GM19395 (cell line): ENCODE measurements around the gene GSK3B.
A peak's percentile ranks its signal among the peaks of the same experiment; 100 is the strongest.
"Not testable (repeated sequence)": the region's sequence is repeated elsewhere in the genome, so short reads cannot be mapped to it uniquely, and the experiment has no call there.

Experiments used
- ATAC-seq: cut with Tn5 transposase; IDR thresholded peaks from one replicate; pipeline ENCODE4 v1.9.1; 2021; ENCODE audit warnings: mild to moderate bottlenecking, moderate library complexity; ENCODE audit not compliant: unreplicated experiment

Gene GSK3B

DNA sequence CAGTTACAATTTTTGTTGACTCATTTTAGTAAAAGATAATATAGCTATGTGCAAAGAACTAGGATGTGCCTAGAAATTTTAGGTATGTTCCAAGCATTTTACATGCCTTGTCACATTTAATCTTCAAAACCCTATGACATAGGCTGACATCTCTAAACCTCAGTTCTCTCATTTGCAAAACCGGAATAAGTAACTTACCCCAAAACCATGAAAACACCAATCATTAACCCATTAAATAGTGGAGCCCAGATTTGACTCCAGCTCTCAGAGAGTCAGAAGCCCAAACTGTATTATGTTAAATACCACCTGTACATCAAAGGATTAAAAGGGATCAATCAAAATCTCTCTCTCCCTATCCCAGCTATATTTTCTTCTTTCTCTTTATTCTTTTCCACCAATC is 36.6 kb downstream of the GSK3B start:
- ATAC-seq, result peak; percentile 66

DNA sequence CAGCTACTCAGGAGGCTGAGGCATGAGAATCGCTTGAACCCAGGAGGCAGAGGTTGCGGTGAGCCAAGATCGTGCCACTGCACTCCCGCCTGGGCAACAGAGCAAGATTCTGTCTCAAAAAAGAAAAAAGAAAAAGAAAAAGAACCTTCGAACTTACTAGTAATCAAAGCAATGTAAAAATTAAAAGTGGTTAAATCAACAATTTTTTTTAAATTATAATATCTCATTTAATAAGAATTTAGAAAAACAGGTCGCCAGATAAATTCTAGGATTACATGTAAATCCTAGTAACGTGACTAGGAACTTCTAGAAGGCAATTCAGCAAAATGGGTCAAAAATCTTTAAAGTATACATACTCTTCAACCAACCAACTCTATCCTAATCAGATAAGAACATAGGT is 37.2 kb downstream of the GSK3B start:
- ATAC-seq, result no peak

DNA sequence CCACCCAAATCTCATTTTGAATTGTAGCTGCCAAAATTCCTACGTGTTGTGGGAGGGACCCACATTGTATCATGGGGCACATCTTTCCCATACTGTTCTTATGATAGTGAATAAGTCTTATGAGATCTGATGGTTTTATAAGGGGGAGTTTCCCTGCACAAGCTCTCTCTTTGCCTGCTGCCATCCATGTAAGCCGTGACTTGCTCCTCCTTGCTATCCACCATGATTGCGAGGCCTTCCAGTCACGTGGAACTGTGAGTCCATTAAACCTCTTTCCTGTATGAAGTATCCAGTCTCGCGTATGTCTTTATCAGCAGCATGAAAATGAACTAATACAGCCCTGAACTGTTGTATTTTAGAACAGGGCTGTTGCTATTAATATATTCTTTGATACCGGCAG is 40.6 kb downstream of the GSK3B start:
- ATAC-seq, result not testable (repeated sequence)

DNA sequence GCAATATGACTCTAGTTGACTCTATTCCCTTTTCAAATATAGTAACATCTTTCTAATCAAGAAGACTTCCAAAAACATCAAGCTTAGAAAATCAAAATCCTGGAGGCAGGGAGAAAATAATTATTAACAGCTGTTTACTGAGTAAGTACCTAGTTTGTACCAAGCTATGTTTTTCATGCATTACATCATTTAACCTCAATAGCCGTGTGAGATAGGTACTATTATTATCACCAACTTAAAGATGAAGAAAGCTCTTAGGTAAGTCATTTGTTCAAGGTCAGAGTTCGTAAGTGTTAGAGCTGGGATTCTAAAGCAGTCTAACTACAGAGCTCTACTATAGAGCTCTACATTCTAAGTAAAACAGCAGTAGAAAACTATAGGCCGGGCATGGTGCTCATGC is 41.6 kb downstream of the GSK3B start:
- peak; percentile 37 for ATAC-seq

DNA sequence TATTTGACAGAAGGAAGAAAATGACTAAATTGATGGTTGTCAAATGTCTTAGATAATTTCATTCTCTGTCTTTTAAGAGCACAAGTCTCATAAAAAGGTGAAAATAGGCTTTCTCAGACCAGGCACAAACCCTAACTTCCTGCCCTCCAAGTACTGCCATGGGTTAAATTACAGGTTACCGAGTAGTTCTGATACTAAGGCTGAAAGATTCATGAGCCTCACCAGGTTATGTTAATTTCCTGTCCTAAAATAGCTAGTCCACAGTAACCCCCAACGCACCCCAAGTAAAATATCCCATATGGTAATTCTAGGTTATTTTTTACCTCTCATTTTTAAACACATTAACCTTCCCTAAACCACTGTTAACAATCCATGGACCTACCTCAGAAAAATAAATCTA is 42.0 kb downstream of the GSK3B start:
- peak; percentile 87 for ATAC-seq

DNA sequence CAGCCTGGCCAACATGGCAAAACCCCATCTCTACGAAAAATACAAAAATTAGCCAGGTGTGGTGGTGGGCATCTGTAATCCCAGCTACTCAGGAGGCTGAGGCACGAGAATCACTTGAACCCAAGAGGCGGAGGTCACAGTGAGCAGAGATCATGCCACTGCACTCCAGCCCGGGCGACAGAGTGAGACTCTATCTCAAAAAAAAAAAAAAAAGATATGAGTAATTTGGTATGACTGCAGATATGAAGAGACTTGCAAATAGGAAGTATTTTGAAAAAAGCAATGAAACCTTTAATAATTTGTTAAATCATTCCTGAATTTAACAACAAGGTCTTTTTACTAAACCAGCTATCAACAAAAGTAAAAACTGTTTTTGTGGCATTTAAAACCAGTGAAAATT is 42.7 kb downstream of the GSK3B start:
- ATAC-seq, result not testable (repeated sequence)

DNA sequence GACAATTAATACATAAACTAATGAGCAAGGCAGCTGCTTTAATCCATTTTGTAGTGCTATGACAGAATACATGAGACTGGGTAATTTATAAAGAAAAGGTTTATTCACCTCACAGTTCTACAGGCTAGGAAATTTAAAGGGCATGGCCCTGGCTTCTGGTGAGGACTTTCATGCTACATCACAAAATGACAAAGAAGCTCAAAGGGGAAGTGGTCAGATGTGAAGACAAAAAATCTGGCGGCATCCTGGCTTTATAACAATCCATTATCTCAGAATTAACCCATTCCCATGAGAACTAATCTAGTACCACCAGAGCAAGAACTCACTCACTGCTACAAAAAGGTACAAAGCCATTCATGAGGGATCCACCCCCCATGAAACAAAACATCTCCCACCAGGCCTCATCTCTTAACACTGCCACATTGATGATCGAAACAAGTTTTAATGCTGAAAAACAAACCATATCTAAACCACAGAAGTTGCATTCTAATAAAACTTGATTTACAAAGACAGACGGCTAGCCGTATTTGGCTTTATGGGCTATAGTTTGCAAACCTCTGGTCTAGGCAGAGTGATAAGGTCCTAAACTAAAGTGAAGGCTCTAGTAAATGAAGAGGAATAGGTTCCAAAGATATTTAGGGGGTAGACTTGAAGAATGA is 44.2 kb downstream of the GSK3B start:
- ATAC-seq, result no peak

DNA sequence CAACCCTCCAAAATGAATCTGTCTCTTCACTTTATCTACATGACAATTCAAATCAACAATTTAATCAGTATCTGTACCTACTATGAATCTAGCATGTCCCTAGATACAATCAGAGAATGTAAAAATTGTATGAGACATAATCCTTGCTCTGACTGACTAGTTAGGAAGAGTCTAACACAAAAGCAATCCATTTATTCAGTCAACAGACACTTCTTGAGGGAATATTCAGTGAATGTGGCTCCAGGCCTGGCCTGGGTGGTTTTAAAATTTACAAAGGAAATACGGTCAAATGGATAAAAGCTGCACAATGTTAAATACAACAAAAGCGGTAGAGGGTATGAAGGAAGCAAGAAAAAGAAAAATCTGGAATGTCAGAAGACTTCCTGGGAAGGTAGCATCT is 45.2 kb downstream of the GSK3B start:
- no peak for ATAC-seq

DNA sequence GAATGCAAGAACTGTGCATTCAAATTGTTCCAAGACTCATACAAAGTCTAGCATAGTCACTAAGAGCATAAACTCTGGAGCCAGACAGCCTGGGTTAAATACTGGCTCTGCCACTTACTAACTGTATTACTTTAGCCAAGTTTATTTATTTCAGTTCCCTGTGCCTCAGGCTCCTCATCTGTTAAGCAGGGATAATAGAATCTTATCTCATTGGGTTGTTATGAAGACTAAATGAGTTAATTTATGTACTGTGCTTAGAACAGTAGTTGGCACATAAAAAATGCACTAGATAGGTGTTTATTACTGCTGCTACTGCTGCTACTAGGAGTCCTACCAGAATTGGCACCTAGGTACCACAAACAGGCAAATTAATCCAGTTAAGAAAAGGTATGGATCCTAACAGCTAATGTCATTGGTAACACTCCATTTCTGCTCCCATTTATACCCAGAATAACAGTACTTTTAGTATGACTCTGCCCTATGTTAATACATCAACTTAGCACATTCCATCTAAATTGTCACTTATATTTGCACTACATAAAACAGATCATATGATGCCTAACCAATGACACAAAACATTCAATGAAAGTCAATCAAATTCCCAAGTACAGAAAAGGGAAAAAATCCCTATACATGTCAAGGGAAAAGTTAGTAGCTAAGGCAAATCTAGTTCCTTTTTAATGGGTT is 45.7 kb downstream of the GSK3B start:
- ATAC-seq, result no peak

DNA sequence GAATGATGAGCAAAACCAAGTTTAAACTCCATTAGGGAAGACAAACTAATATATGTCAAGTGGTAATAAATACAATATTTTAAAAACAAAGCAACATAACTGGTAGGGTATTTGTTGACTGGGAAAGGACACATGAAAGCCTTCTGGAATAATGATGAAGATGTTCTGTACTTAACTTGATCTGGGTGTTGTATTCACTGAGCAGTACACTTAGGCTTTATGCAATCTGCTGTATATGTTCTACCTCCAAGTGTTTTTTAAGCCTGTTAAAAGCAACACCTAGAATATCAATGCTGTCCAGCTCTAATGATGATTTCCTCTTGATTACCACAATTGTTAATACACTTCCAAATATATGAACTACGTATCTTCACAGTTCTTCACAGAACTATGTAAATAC is 46.6 kb downstream of the GSK3B start:
- no peak for ATAC-seq

DNA sequence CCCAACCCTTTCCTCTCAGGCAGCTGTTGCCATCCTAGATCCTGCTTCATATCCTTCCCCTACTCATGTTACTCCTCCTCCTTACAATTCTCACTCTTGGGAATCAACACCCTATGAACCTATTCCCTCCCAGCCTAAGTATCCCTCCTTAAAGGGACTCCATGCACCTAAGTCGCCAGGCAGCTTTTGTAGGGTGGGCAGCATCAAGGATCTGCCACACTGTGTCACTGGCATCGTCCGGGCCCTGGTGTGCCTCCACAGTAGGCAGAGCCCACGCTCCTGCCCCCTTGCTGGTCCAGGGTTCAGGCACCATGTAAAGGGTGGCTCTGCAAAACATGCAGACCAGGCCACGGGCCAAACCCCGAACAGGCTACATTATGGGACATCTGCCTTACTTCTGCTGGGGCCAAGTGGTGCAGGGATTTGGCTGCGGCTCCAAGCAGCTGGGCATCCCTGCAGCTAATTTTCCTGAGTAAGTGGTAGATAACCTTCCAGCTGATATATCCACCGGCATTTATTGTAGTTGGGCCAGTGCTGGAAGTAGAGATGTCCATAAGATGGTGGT is 53.4 kb downstream of the GSK3B start:
- ATAC-seq, result no peak

DNA sequence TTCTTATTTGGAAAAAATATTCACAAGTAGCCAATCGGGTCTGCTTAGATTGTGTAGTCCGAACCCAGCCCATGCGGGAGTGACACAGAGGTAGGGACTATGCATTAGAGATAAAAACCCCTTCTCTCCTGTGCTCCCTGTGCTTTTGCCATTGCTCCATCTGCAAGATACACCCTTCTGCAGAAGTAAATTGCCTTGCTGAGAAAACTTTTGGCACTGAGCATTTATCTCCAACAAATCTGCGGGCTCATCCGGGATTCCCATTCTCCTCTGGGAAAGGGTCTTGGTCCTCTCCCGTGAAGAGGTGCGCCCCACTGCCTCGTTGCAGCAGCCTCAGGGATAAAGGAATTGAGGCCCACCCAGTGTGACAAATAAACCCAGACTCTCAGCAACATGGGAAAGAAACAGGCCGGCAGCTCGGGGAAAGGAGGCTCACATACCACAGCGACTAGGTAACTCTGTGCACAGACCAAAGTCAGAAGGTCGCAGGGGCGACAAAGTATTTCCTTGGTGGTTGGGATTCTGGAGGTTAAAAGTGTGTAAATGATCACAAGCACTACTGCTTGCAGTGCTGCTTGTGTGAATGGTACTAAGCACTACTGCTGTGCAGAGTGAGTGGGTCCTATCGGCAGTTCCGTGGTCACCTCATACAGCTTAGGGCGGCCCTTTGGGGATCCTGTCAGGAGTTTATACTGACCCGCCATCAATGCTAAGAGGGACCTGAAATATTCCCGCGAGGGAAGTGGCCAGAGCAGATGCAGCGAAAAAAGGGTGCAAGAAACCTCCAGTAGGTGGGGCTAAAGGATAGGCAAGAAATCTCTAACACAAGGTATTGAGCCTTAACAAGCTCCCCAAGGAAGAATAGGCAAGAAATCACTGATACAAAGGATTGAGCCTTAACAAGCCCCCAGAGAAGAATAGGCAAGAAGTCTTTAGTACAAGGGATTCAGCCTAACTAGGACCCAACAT is 54.3 kb downstream of the GSK3B start:
- no peak for ATAC-seq

DNA sequence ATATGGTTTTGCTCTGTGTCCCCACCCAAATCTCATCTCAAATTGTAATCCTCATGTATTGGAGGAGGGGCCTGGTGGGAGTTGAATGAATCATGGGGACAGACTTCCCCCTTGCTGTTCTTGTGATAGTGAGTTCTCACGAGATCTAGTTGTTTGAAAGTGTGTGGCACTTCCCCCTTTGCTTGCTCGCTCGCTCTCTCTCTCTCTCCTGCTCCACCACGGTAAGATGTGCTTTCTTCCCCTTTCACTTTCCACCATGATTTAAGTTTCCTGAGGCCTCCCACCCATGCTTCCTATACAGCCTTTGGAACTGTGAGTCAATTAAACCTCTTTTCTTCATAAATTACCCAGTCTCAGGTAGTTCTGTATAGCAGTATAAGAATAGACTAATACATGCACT is 60.7 kb downstream of the GSK3B start:
- no peak for ATAC-seq

DNA sequence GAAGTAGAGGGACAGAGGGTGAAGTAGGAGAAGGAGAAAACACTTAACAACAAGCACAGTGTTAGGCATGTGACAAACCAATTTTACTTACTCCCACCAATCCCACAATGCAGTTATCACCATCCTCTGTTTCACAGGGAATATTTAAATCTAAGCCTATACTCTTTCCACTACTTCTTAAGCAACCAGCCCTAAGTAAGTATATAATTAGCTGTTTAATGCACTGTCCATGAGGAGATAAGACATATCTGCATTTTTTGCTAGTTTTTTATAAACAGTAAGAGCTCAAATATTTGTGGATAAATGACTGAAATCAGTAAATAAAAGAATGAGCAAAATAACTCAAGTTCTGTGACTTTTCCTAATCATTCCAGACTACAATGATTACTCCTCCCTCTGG is 62.7 kb downstream of the GSK3B start:
- no peak for ATAC-seq

DNA sequence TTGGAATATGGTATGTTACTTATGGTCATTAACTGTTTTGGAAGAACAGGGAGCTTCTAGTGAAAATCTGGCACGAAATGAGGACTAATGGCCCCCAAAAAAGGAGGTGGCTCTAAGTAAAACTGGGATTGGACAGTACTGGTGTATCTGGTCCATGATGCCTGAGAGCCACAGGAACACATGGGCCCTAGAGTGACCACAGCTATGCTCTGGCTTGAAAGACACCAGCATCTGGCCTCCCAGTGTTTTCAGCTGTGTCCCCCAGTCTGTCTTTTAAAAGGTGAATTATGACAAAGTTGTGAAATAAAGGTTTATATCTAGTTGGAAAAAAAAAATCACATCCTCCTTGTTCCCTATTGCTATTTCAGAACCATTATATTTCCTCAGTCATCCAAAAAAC is 64.5 kb downstream of the GSK3B start:
- no peak for ATAC-seq

DNA sequence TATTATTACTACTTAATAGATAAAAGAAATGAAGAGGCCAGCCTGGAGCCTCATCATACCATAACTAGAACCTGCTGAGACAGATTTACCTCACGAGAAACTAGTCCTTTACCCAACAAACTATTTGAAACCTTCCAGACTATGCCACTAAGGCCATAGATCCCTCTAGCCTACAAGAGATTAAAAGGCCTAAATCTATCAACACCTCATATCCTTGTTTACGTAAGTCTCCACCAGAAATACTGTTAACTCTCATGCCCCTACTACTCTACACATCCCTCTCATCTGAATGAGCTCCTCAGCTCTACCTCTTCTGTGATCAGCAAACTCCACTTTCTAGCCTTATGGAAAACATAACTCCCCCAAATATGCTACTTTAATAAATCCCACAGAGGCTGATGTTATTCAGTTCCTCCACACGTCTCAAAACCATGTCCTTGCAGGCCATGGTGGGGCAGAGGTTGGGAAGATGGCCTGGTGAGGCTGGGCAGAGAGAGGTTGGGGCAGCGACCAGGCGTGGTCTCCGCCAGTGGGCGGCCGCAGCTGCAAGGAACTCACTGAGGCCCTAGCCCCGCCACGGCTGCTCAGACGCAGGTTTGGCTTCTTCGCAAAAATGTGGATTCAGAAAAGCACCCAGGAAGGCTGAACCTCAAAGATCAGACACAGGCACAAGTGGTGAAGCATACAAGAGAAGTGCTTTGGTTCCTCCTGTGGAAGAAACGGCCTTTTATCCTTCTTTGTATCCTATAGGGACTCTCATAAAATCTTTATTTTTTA is 65.8 kb downstream of the GSK3B start:
- ATAC-seq, result no peak

DNA sequence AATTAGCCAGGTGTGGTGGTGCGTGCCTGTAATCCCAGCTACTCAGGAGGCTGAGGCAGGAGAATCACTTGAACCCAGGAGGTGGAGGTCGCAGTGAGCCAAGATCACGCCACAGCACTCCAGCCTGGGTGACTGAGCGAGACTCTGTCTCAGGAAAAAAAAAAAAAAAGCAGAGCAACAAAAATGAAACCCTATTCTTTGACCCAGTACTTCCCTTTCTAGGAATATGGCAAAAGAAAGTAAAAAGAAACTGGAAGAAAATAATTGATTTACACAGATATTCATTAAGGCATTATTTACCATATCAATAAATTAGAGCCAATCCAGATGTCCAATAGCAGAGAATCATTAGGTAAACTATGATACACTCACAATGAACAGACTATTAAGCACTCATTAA is 67.0 kb downstream of the GSK3B start:
- no peak for ATAC-seq

DNA sequence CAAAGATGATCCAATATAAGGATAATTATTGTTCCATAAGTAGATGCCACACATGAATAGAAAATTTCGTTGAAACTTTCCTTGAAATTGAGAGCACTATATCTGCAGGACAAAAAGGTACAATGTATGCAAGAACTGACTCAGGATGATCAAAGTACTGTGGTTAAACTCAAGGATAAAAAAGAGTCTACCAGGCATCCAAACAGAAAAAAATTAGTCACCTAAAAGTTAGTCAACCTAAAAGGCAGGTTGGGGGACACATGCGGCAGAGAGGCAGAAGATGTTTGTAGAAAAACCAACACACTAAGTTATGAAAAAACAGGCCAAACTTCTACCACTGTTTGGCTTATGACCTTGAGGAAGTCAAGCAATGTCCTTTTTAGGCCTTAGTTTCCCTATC is 68.7 kb downstream of the GSK3B start:
- no peak for ATAC-seq

DNA sequence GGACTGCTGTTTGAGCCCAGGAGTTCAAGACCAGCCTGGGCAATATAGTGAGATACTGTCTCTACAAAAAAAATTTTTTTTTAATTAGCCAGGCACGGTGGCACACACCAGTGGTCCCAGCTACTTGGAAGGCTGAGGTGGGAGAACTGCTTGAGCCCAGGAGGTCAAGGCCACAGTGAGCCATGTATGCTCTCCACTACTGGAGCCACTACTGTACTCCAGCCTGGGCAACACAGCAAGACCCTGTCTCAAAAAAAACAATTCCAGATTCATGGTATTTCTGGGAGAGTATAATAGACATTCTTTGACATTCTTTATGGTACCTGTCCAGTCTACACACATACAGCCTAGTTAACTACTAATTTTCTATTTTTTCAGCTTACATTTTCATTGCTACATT is 70.1 kb downstream of the GSK3B start:
- no peak for ATAC-seq

DNA sequence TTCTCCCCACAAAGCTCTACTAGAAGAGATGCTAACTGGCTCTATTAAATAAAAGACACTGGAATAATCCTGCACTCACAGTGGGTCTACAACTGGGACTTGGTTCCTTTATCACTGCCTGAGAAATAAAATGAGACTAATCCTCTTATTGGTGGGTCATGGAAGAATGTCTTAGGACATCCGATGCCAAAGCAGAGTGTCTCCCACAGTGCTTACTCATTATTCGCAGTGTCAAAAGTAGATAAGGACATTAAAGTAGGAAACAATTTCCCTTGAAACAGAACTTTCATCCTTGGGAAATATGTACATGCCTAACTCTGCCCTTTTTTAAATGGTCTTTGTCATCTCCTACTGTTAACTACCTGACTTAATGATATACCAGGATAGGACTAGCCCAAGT is 71.5 kb downstream of the GSK3B start:
- ATAC-seq, result no peak

DNA sequence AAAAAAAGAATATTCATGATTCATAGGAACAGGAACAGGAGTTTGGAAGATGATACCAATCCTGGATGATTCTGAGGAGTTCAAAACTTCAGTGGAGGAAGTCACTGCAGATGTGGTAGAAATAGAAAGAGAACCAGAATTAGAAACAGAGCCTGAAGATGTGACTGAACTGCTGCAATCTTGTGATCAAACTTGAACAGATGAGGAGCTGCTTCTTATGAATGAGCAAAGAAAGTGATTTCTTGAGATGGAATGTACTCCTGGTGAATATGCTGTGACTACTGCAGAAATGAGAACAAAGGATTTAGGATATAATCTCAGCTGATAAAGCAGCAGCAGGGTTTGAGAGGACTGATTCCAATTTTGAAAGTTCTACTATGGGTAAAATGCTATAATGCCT is 72.7 kb downstream of the GSK3B start:
- no peak for ATAC-seq
